Kidney epithelial cell (primary cell): Measurements from ENCODE around the gene CLDN1. TPM values are rescaled to one million over a fixed set of nuclear protein-coding genes. Genes with fewer than 3 reads are reported as not detected.

ENCODE experiments used
- DNase-seq: peaks from one replicate; pipeline ENCODE4 v3.0.0-alpha.2; 2010; ENCODE audit warnings: low read depth
- H3K27me3 ChIP-seq: 2 replicates; pipeline ENCODE4 v1.6.0; 2011; ENCODE audit warnings: low read length; ENCODE audit not compliant: control insufficient read depth, insufficient read depth
- H3K36me3 ChIP-seq: 2 replicates; pipeline ENCODE4 v1.5.1; 2011; ENCODE audit warnings: low read length; ENCODE audit not compliant: control insufficient read depth, insufficient read depth
- H3K4me3 ChIP-seq: 2 replicates; pipeline ENCODE4 v1.5.1; 2011; ENCODE audit warnings: low read depth, mild to moderate bottlenecking, control low read depth, low read length
- total RNA-seq: library from RNA; depleted of rRNA; stranded (reverse); fragments of >200 nt; gene quantifications from 2 replicates; pipeline ENCODE4 v1.2.3, GENCODE V29; 2015
- TF ChIP-seq, protein P1 (sequence below): IDR thresholded peaks from 2 replicates; pipeline ENCODE4 v1.5.1; 2011; ENCODE audit warnings: mild to moderate bottlenecking, moderate library complexity, low read length, control low read depth, inconsistent platforms; ENCODE audit not compliant: insufficient read depth, poor library complexity, severe bottlenecking

The CLDN1 gene
- total RNA-seq, 1 donor from 2014 or later: 305 TPM

DNA sequence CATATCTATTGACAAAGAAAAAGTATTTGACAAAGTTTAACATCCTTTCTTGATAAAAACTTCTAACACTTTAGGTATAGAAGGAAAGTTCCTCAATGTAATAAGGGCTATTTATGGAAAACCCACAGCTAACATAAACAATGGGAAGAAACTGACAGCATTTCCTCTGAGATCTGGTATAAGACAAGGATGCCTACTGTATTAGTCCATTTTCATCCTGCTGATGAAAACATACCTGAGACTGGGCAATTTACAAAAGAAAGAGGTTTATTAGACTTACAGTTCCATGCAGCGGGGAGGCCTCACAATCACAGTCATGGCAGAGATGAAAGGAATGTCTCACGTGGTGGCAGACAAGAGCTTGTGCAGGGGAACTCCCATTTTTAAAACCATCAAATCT is 17.8 kb upstream of the CLDN1 start:
- no peaks in the 10 kb centered on the region for H3K27me3 ChIP-seq
- no peaks in the 10 kb centered on the region for H3K36me3 ChIP-seq
- H3K4me3 ChIP-seq: no peak overlapping the region
- DNase-seq: no peak
- TF ChIP-seq, protein P1, sequence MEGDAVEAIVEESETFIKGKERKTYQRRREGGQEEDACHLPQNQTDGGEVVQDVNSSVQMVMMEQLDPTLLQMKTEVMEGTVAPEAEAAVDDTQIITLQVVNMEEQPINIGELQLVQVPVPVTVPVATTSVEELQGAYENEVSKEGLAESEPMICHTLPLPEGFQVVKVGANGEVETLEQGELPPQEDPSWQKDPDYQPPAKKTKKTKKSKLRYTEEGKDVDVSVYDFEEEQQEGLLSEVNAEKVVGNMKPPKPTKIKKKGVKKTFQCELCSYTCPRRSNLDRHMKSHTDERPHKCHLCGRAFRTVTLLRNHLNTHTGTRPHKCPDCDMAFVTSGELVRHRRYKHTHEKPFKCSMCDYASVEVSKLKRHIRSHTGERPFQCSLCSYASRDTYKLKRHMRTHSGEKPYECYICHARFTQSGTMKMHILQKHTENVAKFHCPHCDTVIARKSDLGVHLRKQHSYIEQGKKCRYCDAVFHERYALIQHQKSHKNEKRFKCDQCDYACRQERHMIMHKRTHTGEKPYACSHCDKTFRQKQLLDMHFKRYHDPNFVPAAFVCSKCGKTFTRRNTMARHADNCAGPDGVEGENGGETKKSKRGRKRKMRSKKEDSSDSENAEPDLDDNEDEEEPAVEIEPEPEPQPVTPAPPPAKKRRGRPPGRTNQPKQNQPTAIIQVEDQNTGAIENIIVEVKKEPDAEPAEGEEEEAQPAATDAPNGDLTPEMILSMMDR: no peak

DNA sequence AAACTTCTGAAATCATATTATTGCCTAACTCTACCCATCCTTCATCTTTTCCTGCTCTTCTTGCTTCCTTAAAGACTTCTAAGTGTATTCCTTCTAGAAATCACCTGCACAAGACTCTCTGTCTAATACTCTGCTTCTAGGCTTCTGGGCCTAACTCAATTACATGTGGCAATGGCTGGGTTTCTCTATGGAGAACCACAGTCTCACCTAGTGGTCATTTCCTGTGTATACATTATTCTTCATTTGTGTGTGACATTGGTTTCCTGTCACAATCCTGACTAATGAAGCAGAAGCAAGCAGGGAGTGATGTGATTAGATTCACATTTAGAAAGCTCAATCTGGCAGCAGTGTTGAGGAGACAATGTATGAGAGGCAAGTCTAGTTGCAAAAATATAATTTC is 16.9 kb upstream of the CLDN1 start:
- TF ChIP-seq, protein P1: peak; percentile 21
- H3K27me3 ChIP-seq: no peaks in the 10 kb centered on the region
- H3K36me3 ChIP-seq: no peaks in the 10 kb centered on the region
- DNase-seq: no peak
- no peak overlapping the region for H3K4me3 ChIP-seq

DNA sequence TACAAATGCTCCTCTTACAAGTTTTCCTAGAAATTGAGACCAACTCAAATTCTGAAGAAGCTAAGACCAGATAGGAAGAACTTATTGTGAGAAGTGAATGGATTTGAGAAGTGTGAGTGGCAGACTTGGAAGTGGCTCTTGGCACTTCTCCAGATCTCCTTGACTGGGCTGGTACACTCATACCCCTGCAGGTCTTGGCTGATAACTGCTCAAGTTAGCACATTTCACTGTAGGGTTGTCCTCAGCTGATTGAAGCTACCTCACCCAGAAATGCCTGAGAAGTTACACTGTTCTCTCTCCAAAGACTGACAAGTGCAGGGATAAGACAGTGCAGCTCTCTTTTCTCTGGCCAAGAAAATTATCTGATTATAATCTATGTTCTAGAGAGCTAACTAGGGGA is 16.5 kb upstream of the CLDN1 start:
- H3K4me3 ChIP-seq: no peak overlapping the region
- H3K27me3 ChIP-seq: no peaks in the 10 kb centered on the region
- TF ChIP-seq, protein P1: no peak
- H3K36me3 ChIP-seq: no peaks in the 10 kb centered on the region
- DNase-seq: no peak

DNA sequence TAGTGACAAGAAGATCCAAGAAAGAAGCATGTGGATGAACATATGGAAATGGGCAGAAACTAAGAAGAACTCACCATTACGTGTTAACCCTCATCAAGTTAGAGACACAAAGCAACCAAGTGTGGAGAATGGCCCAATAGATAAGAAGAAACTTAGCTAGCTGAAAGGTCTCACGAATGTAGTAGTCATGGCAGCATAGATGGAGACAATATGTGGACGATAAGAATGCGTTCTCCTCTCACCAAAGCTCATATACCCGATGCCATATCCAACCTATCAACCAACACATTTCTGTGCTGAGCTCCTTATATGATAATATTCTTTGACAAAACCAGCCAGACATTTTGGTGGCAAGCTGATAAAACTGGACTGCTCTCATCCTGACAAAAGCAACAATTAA is 15.1 kb upstream of the CLDN1 start:
- TF ChIP-seq, protein P1: no peak
- DNase-seq: no peak
- Histone ChIP-seq H3K27me3 (no peaks in the 10 kb centered on the region), H3K36me3 (no peaks in the 10 kb centered on the region), H3K4me3 (no peak overlapping the region)

DNA sequence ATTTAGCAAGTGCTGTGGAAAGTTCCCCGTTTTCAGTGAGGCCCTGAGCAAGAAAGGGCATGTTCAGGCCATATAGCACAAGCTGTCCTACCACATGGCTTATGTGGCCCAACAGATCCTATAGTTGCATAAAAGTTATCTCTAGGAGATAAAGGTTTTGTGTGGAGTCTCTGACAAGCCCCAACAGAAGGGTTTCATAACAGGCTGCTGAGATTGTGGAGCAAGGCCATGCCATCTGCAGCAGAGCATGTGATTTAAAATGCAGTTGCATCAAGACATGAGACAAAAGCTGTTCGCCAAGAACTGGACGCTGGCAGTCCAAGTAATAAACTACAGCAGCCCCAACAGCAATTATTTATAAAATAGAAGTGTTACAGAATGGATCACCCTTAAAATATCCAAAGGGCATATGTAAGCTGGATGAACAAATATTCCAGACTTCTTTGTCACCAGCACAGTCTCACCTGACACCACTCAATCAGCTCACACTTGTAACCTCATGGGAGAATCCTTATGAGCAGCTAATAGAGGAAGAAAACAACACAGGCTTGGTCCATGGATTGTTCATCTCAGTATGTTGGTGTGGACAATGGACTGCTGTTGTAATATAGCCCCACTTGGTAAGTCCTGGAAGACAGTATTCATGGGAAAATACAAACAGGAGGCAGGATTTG is 14.4 kb upstream of the CLDN1 start:
- TF ChIP-seq, protein P1: no peak
- H3K4me3 ChIP-seq: no peak overlapping the region
- DNase-seq: no peak
- H3K36me3 ChIP-seq: no peaks in the 10 kb centered on the region
- no peaks in the 10 kb centered on the region for H3K27me3 ChIP-seq

DNA sequence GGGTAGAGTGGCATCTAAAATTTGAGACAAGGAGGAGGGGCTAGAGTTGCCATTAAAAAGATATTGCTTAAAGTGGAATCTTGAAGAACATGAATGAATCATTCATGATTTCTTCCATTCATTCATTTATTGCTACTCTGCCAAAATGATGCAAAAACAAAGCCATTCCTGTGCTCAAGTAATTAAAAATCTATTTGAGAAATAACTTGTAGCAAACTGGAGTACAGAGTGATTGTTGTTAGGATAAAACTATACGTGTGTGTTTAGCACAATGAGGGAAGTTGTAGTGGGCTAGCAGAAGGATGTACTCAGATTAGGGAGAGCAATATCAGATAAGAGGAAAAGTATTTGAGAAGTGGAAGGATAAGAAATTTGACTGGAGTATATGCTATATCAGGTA is 11.7 kb upstream of the CLDN1 start:
- TF ChIP-seq, protein P1: no peak
- Histone ChIP-seq H3K27me3 (no peaks in the 10 kb centered on the region), H3K4me3 (no peak overlapping the region), H3K36me3 (no peaks in the 10 kb centered on the region)
- no peak for DNase-seq
